HepG2 (cell line): ENCODE measurements around the gene IFIT2. TPM values are rescaled to one million over a fixed set of nuclear protein-coding genes. Genes with fewer than 3 reads are reported as not detected.
A peak's percentile ranks its signal among the peaks of the same experiment; 100 is the strongest.

ENCODE experiments used
- CEBPB ChIP-seq: IDR thresholded peaks from 2 replicates; pipeline ENCODE4 v1.6.1; 2011; ENCODE audit warnings: low read depth, low read length, improper control_type of control experiment, borderline replicate concordance
- FOXA3 ChIP-seq: IDR thresholded peaks from 2 replicates; pipeline ENCODE4 v1.6.1; 2016; ENCODE audit warnings: missing genetic modification reagents, missing compliant biosample characterization
- GZF1 ChIP-seq: sonication (generic); formaldehyde crosslinking; IDR thresholded peaks from 2 replicates; pipeline ENCODE4 v1.5.1; 2020; ENCODE audit warnings: mild to moderate bottlenecking, missing genetic modification reagents
- HNF1B ChIP-seq: sonication (generic); formaldehyde crosslinking; IDR thresholded peaks from 2 replicates; pipeline ENCODE4 v1.5.1; 2020; ENCODE audit warnings: mild to moderate bottlenecking, moderate library complexity, missing genetic modification reagents
- KAT8 ChIP-seq: IDR thresholded peaks from 2 replicates; pipeline ENCODE4 v1.6.1; 2016; ENCODE audit warnings: missing genetic modification reagents, missing compliant biosample characterization
- NRL ChIP-seq: sonication (generic); formaldehyde crosslinking; IDR thresholded peaks from 2 replicates; pipeline ENCODE4 v1.5.0; 2020; ENCODE audit warnings: missing genetic modification reagents, mild to moderate bottlenecking, moderate library complexity, borderline replicate concordance
- RFXANK ChIP-seq: IDR thresholded peaks from 2 replicates; pipeline ENCODE4 v1.6.1; 2016
- TFE3 ChIP-seq: IDR thresholded peaks from 2 replicates; pipeline ENCODE4 v1.6.1; 2016
- ZBTB10 ChIP-seq: sonication (generic); formaldehyde crosslinking; IDR thresholded peaks from 2 replicates; pipeline ENCODE4 v1.4.0; 2020; ENCODE audit warnings: missing genetic modification reagents, borderline replicate concordance
- ZFY ChIP-seq: sonication (generic); formaldehyde crosslinking; IDR thresholded peaks from 2 replicates; pipeline ENCODE4 v1.4.0; 2020; ENCODE audit warnings: missing genetic modification reagents
- ZNF253 ChIP-seq: sonication (generic); formaldehyde crosslinking; IDR thresholded peaks from 2 replicates; pipeline ENCODE4 v1.8.0; 2022; ENCODE audit warnings: mild to moderate bottlenecking, missing genetic modification reagents, borderline replicate concordance
- ZNF274 ChIP-seq: sonication (generic); formaldehyde crosslinking; IDR thresholded peaks from 2 replicates; pipeline ENCODE4 v1.5.1; 2020; ENCODE audit warnings: mild to moderate bottlenecking, missing genetic modification reagents
- ZNF496 ChIP-seq: sonication (generic); formaldehyde crosslinking; IDR thresholded peaks from 2 replicates; pipeline ENCODE4 v1.8.1; 2023; ENCODE audit warnings: mild to moderate bottlenecking, moderate library complexity, missing genetic modification reagents; ENCODE audit not compliant: insufficient replicate concordance
- ZNF589 ChIP-seq: sonication (generic); formaldehyde crosslinking; conservative IDR thresholded peaks from 2 replicates; pipeline ENCODE4 v1.8.0; 2022; ENCODE audit warnings: mild to moderate bottlenecking, moderate library complexity, missing genetic modification reagents
- ZNF609 ChIP-seq: sonication (generic); formaldehyde crosslinking; IDR thresholded peaks from 2 replicates; pipeline ENCODE4 v1.4.0; 2020; ENCODE audit warnings: mild to moderate bottlenecking, missing genetic modification reagents, borderline replicate concordance
- ZNF879 ChIP-seq: sonication (generic); formaldehyde crosslinking; IDR thresholded peaks from 2 replicates; pipeline ENCODE4 v1.8.1; 2023; ENCODE audit warnings: missing genetic modification reagents
- ZSCAN20 ChIP-seq: sonication (generic); formaldehyde crosslinking; IDR thresholded peaks from 2 replicates; pipeline ENCODE4 v1.4.0; 2020; ENCODE audit warnings: missing genetic modification reagents, mild to moderate bottlenecking, borderline replicate concordance
- ZSCAN5A ChIP-seq: sonication (generic); formaldehyde crosslinking; IDR thresholded peaks from 2 replicates; pipeline ENCODE4 v1.8.0; 2022; ENCODE audit warnings: mild to moderate bottlenecking, missing genetic modification reagents, borderline replicate concordance
- polyA plus RNA-seq, 8 experiments: library from polyadenylated mRNA; depleted of rRNA in 3 of 8; stranded (reverse) in 7 of 8; unstranded in 1 of 8; fragments of >200 nt; fragmentation: Illumina TruSeq in 4 of 8; extraction: Trizol in 4 of 8; gene quantifications; 2 replicates each; pipeline versions ENCODE4 v1.2.1 to v1.2.3, GENCODE V29; 2011 to 2016; ENCODE audit warnings: low read depth in 4 of 8, missing spikeins in 1 of 8, mixed read lengths in 1 of 8; ENCODE audit not compliant: insufficient read depth in 1 of 8
- total RNA-seq, 5 experiments: library from RNA; depleted of rRNA; stranded (reverse); fragments of >200 nt; fragmentation: Illumina TruSeq; extraction: Trizol; gene quantifications; 2 replicates each; pipeline ENCODE4 v1.2.3, GENCODE V29; 2016; ENCODE audit warnings: low read depth in 1 of 5

Gene IFIT2
- total and polyA plus RNA-seq, 2 of the 13 experiments (the other 11 are each of a cell fraction or from before 2014, with no cell fraction given): 0.04 to 0.15 TPM

DNA sequence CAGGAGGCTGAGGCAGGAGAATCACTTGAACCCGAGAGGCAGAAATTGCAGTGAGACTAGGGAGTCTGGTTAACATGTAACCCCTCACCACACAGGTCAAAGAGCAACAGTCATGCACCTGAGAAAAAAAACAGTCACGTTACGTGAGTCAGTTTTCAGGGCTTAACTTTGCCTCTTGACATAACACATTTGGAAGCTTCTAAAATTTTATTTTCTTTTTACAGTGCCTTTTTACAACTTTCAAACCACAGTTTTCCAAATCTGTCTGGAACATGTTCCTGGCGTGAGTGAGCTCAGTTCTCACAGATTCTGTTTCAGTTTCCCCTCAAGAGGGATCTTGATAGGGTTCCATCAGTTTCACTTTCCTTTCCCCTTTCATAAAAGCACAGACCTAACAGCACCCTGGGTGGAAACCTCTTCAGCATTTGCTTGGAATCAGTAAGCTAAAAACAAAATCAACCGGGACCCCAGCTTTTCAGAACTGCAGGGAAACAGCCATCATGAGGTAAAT, 30.3 kb downstream of the IFIT2 start (continued):
- TF ChIP-seq CEBPB (no peak), HNF1B (CRISPR knock-in tag) (no peak), KAT8 (CRISPR knock-in tag) (peak; percentile 62; the same call in 1 of the 2 replicates), ZNF253 (CRISPR knock-in tag) (no peak), TFE3 (peak; percentile 75; the same call in 1 of the 2 replicates), ZNF879 (CRISPR knock-in tag) (no peak), ZNF274 (no peak), NRL (CRISPR knock-in tag) (no peak), ZSCAN20 (CRISPR knock-in tag) (no peak), GZF1 (CRISPR knock-in tag) (no peak), ZNF609 (CRISPR knock-in tag) (no peak), ZNF589 (CRISPR knock-in tag) (no peak), ZFY (CRISPR knock-in tag) (no peak), ZSCAN5A (CRISPR knock-in tag) (0 out of 2 replicates have a peak, but pooled peaks have one; percentile 58), RFXANK (CRISPR knock-in tag) (no peak), FOXA3 (CRISPR knock-in tag) (peak; percentile 33; the same call in 1 of the 2 replicates), ZNF496 (CRISPR knock-in tag) (no peak), ZBTB10 (CRISPR knock-in tag) (no peak)
